GM19467 (cell line): Measurements from ENCODE around the gene TAF12.
"Not testable (repeated sequence)": the region's sequence is repeated elsewhere in the genome, so short reads cannot be mapped to it uniquely, and the experiment has no call there.

Source experiments
- ATAC-seq: cut with Tn5 transposase; IDR thresholded peaks from one replicate; pipeline ENCODE4 v1.9.1; 2021; ENCODE audit warnings: mild to moderate bottlenecking, moderate library complexity; ENCODE audit not compliant: unreplicated experiment

Gene TAF12

DNA sequence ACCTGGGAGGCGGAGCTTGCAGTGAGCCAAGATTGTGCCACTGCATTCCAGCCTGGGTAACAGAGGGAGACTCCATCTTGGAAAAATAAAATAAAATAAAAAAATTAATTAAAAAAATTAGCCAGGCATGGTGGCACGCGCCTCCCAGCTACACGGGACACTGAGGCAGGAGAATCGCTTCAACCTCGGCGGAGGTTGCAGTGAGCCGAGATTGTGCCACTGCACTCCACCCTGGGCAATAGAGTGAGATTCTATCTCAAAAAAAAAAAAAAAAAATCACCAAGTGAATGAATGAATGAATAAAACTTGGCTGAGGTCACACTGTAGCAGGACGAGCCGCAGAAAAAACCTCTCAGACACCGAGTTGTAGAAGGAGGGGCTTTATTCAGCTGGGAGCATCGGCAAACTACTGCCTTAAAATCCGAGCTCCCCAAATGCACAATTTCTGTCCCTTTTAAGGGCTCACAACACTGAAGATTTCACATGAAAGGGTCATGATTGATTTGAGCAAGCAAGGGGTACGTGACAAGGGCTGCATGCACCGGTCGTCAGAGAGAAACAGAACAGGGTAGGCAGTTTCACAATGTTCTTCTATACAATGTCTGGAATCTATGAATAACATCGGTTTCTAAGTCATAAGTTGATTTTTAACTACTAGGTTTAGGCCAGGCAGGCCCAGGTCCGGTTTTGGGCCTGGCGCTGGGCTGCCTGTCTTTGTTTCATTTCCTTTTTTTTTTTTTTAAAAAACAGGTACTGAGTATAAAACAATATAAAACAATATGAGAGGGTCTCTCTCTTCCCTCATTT, 56.1 kb downstream of the TAF12 start:
- not testable (repeated sequence) for ATAC-seq

DNA sequence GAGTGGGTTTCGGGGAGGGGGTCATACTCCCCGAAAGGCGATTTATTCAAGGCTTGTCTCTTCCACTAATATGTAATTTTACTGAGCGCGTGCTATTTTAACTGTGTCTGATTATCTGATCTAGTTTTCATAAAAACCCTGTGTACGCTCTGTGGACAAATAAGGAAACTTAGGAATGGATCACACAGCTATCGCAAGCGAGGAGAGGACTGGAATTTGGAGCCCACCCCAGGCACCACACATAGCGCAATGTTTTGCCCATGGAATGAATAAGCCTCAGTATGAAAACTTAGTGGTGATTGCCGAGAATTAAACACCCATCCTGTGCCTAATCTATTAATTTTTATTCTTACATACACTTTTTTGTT, 60.6 kb downstream of the TAF12 start:
- ATAC-seq, result no peak

DNA sequence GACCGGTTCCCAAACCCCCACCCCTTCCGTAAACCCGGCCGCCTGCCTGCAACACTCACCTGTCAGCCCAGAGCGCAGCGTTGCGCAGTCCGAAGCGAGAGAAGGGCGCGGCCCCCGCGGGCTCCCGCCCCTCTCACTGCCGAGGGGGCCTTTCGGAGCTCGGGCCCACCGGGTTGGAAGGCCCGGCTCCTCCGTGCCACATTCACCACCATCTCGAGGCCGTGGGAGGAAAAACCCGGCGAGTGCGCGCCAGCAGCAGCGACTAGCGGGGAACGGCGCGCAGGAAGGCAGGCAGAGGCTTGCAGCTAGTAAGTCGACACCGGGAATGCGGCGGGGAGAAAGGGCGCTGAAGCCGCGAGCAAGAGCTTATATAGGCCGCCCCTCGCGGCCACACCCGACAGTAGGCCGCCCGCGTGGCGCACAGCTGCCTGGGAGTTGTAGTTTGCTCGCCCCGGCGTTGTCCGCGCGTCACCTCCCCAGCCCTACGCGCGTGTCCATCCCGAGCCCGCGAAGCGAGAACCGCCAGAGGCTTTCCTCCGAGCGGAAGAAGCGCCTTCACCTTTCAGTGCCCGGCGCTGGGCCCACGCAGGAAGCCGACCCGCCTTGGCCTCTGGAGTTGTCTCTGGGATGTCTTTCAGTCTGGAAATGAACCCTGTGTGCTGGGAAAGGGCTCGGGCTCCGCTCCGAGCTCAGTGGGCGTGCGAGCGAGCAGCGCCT, 61.2 kb downstream of the TAF12 start:
- ATAC-seq, result peak; percentile 85

DNA sequence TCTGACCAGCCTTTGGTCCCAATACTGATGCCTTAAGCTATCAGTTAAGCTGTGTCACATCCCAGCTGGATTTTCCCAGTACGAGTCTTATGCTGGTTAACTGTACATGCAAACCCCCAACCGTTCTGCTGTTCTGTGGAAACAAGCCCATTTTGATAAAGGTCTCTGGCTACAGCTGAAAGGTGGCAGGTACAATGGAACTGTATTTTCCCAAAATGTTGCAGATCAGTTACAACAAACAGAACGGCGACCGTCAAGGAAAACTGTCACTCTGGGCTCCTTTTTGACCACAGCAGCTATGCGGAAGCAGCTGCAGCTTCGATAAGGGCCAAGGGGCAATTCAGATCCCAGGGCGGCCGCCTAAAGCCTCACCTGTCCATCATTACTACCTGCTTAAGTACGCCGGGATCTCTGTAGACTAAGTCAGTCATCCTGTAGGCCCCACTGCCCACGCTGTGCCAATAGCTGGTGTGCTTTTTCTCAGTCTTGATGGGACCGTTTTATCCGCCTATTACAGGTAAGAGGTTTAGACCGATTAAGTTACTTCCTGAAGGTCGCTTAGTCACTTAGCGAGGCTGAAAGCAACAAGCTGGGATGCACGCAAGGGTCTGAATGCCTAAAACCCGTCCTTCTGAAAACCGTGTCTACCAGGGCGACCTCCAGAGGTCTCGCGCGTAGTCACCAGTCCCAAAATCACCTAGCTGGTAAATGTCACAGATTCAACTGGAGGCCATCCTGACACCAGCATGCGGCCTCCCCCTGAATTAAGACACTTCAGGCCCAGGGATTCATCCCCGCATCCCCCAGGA, 61.9 kb downstream of the TAF12 start:
- ATAC-seq, result peak; percentile 20

DNA sequence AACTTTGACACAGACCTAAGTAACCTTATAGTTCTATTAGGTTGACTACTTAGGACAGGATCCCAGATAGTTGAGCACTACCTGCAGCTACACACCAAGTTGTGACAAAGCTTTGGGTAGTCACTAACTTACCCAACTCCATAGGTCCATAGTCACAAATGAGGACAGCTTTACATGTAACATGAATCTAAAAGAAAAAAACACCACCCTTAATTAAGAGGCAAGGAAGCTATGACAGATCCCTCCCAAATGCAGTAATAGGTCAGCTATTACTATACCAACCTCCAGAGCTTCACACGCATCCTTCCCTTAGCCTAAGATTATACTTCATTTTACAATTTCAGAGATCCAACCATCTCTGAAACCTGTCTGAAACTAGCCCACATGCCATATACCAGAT, 63.5 kb downstream of the TAF12 start:
- no peak for ATAC-seq

DNA sequence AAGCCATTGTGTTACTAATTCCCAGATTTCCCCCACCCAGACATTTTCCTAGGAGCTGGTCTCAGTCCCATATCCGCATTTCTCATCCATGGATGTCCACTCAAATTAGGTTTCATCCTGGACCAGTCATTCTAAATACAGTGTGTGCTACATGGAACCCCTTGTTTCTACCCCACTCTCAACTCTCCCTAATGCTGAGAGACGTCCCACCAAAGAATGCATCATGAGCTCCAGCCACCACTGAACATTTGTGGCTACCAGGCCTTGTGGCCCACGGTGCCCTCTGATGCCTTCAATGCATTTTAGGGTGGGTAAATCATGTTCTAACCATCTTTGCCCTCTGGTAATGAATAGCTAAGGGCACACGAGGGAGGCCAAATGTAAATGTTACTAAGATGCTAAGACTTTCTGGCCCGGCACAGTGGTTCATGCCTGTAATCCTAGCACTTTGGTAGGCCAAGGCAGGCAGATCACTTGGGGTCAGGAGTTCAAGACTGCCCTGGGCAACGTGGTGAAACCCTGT, 64.1 kb downstream of the TAF12 start:
- ATAC-seq, result no peak

DNA sequence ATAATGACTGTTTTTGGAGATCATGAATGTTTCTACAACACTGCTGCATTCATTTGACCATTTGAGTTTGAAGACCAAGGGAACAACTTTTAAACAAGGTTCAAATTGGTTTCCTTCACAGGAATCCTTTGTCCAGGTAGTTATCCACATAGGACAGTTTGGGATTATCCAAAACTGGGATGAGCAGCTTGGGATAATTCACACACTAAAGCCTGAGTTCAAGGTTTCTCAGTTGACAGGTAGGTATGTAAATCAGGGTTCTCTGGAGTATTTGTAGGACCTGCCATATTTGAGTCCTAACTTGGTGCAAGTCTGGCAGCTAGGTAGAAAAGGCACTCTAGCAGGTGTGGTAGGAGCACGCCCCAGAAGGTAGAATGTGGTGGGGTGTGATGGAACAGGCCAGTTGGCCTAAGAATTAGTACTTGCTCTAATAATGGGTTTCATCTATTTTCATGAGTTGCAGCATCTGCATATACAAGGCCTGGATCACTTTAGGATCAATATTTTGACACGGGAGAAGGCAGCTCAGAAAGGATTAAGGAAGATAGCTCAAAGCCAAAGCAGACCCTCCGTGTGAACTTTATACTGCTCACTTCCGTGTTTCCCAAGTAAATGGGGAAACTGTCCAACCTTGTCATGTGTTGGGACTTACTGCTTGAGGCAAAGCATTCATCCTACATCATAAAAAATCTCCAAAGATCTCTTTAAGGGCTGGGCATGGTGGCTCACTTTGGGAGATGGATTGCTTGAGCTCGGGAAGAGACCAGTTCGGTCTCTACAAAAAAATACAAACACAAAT, 64.9 kb downstream of the TAF12 start:
- ATAC-seq, result no peak

DNA sequence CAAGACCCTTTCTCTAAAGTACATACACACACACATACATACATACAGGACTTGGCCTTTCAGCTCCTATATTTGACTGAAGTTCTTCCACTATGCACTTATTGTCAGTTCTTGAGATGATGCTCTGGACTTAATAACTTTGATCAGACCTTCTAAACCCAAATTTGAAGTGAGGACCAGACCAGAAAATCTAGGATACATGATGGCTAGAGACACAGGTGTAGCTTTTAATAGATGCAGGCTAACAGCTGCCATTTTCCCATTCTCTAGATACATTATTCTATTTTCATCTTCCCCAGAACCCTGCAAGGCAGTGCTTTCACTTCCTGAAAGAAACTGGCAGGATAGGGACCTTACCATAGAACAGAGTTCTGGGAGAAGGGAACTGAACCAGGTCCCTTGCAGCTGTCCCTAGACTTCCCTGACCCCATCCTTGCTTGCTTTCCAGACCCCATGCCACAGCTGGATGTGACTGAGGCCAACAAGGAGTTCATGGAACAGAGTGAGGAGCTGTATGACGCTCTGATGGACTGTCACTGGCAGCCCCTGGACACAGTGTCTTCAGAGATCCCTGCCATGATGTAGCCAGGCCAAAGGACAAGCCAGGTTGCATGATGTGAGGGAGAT, 65.7 kb downstream of the TAF12 start:
- no peak for ATAC-seq

DNA sequence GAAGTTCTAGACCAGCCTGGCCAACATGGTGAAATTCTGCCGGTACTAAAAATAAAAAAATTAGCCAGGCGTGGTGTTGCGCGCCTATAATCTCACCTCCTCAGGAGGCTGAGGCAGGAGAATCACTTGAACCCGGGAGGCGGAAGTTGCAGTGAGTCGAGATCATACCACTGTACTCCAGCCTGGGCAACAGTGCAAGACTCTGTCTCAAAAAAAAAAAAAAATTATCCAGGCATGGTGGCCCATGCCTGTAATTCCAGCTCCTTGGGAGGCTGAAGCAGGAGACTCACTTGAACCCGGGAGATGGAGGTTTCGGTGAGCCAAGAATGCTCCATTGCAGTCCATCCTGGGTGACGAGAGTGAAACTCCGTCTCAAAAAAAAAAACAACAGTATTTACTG, 69.3 kb downstream of the TAF12 start:
- no peak for ATAC-seq

DNA sequence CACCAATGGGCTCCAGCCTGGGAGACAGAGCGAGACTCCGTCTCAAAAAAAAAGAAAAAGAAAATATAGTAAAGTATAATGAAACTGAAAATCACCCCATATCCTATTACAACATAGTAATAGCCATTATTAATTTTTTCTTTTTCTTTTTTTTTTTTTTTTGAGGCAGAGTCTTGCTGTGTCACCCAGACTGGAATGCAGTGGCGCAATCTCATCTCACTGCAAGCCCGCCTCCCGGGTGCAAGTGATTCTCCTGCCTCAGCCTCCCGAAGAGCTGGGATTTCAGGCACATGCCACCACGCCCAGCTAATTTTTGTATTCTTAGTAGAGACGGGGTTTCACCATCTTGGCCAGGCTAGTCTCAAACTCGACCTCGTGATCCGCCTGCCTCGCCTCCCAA, 70.0 kb downstream of the TAF12 start:
- not testable (repeated sequence) for ATAC-seq

DNA sequence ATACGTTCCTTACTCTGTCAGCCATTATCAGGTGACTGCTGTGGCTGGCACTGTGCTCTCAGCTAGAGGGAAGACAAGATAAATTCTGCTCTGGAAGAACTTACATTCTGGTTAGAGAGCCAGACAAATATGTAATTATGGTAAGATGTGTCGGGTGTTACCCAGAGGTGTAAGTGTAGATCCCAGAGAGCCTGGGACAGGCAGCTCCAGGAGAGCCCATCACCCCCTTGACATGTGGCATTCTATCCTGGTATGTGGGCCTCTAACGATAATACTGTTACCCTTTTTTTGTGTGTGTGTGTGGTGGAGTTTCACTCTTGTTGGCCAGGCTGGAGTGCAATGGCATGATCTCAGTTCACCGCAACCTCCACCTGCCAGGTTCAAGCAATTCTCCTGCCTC, 71.0 kb downstream of the TAF12 start:
- ATAC-seq, result no peak

DNA sequence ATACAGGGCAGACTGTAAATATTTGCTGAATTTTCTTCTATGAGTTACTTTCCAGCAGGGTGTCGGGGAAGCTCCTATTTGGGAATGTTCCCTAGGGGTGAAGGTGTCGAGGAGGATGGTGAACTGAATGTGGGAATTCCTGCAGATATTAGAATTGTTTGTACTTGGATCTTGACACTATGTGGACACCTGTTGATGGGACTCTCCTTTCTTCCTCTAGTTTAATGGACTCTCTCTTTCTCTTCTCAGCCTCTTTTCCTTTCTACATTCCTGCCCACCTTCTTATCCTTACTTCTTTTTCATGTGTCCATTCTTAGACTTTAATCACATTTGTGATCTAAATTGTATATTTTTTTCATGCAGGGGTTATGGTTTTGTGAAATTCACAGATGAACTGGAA, 75.9 kb downstream of the TAF12 start:
- ATAC-seq, result no peak

DNA sequence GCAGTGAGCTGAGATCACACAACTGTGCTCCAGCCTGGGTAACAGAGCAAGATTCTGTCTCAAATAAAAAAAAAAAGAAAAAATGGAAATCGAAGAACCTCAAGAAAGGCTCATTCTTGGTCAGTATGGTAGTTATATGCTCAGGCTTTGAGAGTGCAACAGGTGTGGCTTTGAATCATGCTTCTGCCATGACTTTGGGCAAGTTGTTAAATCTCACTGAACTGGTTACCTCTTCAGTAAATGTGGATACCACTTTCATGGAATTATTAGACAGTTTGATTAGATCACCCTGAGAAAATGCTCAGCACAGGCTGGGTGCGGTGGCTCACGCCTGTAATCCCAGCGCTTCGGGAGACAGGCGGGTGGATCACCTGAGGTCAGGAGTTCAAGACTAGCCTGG, 77.1 kb downstream of the TAF12 start:
- no peak for ATAC-seq

DNA sequence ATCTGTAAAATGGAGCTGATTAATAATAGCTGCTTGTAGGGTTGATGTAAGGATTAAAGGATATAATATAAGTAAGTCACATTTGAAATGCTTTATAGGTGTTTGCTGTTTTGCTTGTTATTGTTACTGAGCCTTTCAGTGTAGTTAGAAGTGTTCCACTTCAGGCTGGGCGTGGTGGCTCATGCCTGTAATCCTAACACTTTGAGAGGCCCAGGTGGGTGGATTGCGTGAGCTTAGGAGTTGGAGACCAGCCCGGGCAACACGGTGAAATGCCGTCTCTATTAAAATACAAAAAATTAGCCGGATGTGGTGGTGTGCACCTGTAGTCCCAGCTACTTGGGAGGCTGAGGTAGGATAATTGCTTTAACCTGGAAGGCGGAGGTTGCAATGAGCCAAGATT, 77.8 kb downstream of the TAF12 start:
- no peak for ATAC-seq

DNA sequence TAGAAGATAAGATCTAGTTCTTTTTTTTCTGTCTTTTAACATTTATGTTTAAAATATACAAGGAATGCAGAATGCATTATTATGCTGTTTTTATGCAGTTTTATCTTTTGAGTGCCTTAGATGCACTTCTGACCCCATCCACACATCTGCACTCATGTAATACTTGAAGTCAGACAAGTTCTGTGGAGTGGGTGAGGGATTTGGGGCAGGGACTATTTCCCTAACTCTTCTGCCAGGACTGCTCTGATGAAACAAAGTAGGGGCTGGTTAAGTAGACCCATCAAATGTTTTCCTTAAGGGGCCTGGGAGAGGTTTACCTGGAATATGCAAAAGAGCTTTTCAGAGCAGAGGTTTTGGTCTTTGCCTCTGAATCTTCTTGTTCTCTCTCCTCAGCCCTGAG, 78.6 kb downstream of the TAF12 start:
- ATAC-seq, result no peak

DNA sequence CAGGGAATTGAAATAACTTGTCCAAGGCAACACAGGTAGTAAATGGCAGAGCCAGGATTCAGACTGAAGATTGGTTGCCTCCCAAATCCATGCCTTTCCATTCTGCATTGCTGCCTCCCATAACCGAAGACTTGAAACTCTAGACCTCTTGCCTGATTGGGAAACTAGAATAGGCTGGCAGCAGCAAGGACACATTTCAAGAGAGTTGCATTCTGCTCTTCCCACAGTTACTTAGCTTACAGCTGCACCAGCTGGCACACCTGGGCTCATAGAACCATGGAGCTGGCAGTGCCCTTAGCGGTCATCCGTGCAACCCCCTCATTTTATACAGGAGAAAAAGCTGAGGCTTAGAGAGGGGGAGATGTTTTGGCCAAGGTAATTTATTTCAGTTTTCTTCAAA, 82.0 kb downstream of the TAF12 start:
- no peak for ATAC-seq
